GM19455 (cell line): ENCODE data around the gene CAPN15.

Experiments
- ATAC-seq: cut with Tn5 transposase; IDR thresholded peaks from one replicate; pipeline ENCODE4 v1.9.1; 2021; ENCODE audit not compliant: unreplicated experiment

The CAPN15 gene

DNA sequence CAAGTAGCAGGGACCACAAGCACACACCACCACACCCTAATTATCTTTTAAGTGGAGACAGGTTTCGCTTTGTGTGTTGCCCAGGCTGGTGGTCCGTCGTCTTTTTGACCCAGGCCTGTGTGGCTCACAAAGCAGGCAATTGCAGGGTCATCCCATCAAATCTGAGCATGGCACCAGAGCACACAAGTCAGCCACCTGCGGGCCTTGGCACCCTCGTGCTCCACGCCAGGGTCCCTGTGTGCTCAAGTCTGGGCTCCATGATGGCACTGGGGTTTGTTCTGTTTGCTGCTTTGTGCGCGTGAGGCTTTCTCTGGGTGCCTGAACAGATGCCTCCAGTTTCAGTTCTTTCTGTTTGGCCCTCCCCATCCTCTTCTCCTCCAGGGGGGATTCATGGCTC, 2.4 kb upstream of the CAPN15 start:
- ATAC-seq: no peak

DNA sequence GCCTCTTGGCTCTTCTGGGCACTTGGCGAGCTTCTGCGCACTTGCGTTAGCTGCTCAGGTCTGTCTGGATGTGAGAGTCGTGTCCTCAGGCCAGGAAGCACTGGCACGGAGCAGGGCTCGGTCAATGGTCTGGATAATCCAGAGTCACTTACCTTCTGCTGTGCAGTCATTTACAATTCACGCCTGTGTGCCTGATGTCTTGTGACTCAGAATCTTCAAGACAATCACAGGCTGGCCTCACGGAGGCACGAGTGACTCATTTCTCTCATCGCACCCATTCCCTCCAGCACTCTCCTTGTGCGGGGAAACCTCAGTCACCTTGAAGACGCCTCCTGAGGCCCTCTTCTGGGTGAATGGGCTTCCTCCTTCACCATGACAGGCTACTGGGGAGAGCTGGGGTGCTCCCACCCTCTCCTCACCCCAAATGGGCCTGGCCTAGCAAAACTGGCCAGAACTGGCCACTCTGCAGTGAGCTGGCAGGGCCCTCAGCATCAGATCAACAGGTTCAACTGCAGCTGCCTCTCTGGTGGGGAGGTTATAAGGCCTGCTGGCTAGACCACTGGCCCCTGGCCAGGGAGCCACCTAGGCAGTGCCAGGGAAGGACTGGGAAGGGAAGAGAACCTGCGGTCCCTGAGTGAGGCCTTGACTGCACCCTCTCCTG, 1.9 kb upstream of the CAPN15 start:
- ATAC-seq: no peak

- ATAC-seq: peak; percentile 9
Observed at GRCh38 chr16:526181-527014, 1.1 kb upstream of the CAPN15 start.

GRCh38 chr16:528111-529011, 849 bp downstream of the CAPN15 start:
- peak; percentile 5 for ATAC-seq

GRCh38 chr16:529012-529575, 1.6 kb downstream of the CAPN15 start:
- ATAC-seq: no peak

- no peak for ATAC-seq
Observed at GRCh38 chr16:530111-530817, 2.8 kb downstream of the CAPN15 start.

DNA sequence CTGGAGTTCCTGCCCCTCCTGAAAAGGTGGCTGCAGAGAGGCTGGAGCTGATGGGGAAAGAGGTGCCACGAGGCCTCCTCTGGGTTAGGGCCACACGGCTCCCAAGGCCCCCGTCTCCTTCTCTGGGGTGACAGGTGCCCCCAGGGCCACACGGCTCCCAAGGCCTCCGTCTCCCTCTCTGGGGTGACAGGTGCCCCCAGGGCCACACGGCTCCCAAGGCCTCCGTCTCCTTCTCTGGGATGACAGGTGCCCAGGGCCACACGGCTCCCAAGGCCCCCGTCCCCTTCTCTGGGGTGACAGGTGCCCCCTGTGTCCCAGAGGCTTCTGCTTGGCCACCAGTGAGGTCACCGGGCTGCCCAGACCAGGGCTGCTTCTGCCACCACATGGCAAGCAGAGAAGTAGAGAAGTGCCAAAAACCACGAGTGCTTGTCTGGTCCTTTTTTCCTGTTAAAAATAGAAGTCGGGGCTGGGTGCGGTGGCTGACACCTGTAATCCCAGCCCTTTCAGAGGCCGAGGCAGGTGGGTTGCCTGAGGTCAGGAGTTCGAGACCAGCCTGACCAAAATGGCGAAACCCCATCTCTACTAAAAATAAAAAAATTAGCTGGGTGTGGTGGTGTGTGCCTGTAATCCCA, 4.1 kb downstream of the CAPN15 start:
- no peak for ATAC-seq

DNA sequence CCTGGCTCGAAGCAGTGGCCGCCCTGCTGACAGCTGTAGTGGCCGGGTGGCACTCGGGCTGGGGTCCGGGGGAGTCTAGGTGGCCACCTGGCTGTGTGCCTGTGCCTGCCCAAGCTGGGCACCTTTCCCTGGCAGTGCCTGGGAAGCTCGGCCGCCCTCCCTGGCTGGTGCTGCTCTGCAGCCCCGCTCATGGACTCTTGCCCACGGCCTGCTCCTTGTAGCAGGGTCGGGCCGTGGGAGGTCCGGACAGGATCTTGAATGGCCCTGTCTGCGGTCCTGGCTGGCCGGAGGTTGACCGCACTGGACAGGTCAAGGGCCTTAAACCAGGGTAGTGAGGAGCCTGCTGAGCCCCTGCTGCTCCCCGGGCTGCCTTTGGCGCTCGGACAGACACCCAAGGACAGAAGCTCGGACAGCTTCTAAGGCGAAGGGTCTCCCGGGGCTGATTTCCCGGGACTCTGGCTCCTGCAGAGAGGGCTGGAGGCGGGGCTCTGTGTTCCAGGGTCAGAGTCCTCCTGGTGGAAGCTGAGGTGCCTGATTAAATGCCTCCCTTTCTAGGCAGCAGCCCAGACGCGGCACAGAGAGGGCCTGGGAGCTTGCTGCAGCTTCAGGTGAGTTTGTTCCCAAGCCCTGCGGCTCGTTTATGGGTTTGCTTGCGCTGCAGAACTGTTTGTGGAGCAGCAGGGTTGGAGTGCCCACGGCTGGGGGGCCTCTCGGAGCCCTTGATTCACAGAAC, 6.0 kb downstream of the CAPN15 start:
- no peak for ATAC-seq

- no peak for ATAC-seq
Observed at GRCh38 chr16:534135-534534, 6.6 kb downstream of the CAPN15 start.

DNA sequence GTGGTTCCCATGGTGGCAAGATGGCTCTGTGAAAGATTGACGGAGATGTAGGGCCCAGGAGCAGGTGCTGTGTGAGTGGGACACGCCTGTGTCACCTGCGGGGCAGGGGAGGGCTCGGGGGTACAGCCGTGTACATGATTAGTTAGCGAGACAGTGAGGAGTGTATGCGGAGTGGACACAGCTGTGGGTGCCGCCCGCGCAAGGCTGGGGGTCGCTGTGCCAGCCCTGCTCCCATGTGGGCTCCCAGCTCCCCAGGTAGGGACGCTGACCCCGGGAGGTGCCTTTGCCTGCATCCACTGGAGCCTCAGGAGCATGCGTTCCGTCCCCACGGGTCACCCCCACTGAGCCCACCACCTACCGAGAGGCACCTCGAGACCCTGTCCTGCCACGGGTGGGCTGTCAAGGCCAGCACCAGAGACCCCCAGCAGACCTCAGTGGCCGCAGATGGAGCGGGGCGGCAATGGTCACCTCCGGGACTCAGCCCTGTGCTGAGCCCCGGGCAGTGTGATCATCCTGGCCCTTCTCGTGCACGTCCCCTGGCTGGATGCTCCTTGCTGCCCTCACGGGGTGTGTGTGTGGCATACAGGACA, 7.4 kb downstream of the CAPN15 start:
- no peak for ATAC-seq

DNA sequence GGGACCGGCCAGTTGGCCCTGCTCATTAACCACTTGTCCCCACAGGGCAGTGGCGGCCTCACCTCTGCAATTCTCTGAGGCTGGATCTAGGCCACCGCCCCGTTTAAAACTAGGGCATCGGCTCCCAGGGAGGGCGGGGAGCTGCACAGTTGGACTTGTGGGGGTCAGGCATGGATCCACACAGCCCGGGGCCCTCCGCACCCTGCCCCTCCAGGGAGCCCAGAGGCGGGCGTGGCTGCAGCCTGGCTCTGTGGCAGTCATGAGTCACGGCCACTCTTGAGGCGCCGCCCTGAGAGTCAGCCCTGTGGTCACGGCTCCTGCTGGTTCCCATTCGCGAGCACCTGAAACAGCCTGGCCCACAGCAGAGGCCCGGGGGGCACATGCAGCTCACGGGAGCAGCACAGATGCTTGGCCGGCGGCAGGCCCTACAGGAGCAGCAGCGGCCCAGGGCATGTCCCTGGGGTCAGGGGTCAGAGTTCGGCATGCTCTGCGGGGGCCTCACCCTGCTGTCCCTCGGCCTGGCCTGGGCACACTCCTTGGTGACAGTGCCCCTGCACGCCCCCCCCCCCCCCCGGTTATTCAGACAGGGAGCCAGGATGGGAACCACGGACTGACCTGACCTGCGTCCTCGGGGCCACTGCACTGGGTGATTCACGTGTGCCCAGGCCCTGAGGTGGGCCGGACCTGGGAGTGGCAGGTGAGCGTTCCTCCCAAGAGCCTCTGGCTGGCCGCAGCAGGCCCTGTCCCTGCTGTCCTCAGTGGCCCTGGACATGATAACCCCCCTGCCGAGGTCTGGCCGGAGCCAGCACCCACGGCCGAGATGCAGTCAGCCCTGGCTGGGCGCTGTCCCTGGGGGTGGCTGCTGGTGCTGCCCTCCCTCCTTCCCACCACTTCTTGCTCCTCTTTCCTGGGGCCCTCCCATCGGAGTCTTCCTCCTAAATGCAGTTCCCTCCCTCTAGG, 8.2 kb downstream of the CAPN15 start:
- no peak for ATAC-seq

DNA sequence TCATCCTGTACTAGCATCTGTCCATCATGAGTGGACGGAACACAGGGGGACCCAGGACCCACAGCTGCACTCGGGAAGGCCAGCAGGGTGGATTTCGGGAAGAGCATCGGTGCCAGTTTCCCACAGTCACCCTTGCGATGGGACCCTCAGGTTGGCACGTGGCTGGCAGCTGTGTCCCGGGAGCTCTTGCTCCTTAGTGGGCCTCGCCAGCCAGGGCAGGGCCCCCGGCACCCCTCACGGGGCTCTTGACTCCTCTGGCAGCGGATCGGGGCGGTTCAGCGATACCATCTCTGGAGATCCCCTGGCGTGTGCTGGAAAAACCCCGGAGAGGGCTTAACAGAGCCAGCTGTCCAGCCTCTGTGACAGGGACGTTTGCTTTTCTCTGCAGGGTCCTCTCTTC, 9.2 kb downstream of the CAPN15 start:
- no peak for ATAC-seq

GRCh38 chr16:537415-538335, 10.2 kb downstream of the CAPN15 start:
- ATAC-seq: no peak

- ATAC-seq: no peak
Observed at GRCh38 chr16:539901-540530, 12.5 kb downstream of the CAPN15 start.

- no peak for ATAC-seq
Observed at GRCh38 chr16:540645-541340, 13.3 kb downstream of the CAPN15 start.
